Ovary (tissue), 3 donors: Measurements from ENCODE around the gene IFIT5.

ENCODE experiments used
- CTCF ChIP-seq, 3 donors: fragments of 450-650 bp in 2 of 3; fragments of 200-600 bp in 1 of 3; IDR thresholded peaks; one replicate each; pipeline versions ENCODE4 v1.5.1 to v1.8.0; 2016 to 2022; ENCODE audit warnings: antibody characterized with exemption in 3 of 3, mild to moderate bottlenecking in 1 of 3
- EP300 ChIP-seq: sonication (generic); formaldehyde crosslinking; IDR thresholded peaks from one replicate; pipeline ENCODE4 v1.6.1; 2017; ENCODE audit warnings: antibody characterized with exemption
- donor health status: DM: no; HTN: no; CAD: no.

DNA sequence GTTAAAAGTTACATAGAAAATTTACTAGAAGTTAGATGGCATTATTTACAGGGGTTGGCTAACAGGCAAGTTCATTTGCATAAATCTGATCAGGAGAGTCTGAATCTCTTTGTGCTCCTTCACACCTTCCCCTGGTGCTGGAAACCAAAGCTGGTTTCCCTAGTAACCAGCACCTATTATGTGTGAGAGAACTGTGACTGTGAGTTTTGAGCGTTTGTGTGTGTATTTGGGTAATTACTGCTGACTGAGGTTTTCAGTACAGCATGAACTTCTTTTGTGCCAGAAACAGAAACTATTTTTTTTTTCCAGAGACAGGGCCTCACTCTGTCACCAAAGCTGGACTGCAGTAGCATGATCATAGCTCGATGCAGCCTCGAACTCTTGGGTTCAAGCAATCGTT lies 46.8 kb upstream of the IFIT5 start:
- no peak for TF ChIP-seq EP300
- TF ChIP-seq CTCF (IDR thresholded peaks at IDR 0.05) = no peak
